Measurements from ENCODE around the gene COQ8A.

DNA sequence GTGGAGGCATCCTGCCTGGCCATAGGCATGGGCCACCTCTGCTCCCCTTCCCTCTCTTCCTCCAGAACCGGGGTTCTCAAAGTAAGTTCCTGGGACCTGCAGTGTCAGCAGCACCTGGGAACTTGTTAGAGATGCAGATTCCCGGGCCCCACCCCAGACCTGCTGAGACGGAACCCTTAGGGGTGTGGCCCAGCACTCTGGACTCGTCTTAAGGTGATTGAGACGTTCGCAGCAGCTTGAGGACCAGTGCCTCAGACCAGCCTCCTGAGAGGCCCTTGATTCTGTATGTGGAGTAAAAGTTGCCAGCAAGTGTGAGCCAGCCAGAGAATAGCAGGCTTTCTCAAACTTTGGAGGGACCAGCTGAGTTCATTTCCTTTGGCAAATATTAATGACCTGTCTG, 14.2 kb downstream of the COQ8A start:
- TF ChIP-seq EZH2phosphoT487 (IDR thresholded peaks at IDR 0.05; ENCODE audit: borderline replicate concordance, low read length) = no peak
- TF ChIP-seq, protein P1, sequence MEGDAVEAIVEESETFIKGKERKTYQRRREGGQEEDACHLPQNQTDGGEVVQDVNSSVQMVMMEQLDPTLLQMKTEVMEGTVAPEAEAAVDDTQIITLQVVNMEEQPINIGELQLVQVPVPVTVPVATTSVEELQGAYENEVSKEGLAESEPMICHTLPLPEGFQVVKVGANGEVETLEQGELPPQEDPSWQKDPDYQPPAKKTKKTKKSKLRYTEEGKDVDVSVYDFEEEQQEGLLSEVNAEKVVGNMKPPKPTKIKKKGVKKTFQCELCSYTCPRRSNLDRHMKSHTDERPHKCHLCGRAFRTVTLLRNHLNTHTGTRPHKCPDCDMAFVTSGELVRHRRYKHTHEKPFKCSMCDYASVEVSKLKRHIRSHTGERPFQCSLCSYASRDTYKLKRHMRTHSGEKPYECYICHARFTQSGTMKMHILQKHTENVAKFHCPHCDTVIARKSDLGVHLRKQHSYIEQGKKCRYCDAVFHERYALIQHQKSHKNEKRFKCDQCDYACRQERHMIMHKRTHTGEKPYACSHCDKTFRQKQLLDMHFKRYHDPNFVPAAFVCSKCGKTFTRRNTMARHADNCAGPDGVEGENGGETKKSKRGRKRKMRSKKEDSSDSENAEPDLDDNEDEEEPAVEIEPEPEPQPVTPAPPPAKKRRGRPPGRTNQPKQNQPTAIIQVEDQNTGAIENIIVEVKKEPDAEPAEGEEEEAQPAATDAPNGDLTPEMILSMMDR (IDR thresholded peaks at IDR 0.05; ENCODE audit: low read depth, low read length, poor library complexity, severe bottlenecking) = no peak

Measured in DOHH2 (cell line).